Measurements from ENCODE around the gene KRCC1.
"Not testable (repeated sequence)": the region's sequence is repeated elsewhere in the genome, so short reads cannot be mapped to it uniquely, and the experiment has no call there.

Gene KRCC1

DNA sequence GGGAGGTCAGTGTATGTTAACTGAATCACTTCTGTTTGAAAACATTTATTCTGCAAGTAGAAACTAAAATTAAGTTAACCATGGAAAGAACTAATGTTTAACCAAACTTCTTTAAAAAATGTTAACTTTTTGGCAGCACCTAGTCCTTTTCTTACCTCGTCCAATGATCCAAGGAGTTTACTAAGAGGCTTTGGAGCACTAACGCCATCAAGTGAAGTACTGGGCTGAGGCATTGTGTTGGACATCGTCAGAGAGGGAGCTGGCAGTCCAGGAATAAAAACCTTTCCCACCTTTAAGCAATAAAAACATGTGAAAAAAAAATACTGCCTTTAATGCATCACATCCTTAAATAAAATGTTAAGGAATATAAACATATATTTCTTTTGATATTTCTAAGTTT lies 63.0 kb downstream of the KRCC1 start:
- H3K9ac ChIP-seq (ENCODE audit: low read length); H3K4me1 ChIP-seq (ENCODE audit: control insufficient read depth, insufficient read depth, low read length); H3K36me3 ChIP-seq (ENCODE audit: control insufficient read depth, insufficient read depth, low read length, severe bottlenecking); H3K4me3 ChIP-seq (ENCODE audit: low read length); DNase-seq (ENCODE audit: low read depth); H3K27me3 ChIP-seq (replicated peaks; ENCODE audit: control insufficient read depth, insufficient read depth, low read length); H3K9me3 ChIP-seq (ENCODE audit: control insufficient read depth, low read length): not testable (repeated sequence)

DNA sequence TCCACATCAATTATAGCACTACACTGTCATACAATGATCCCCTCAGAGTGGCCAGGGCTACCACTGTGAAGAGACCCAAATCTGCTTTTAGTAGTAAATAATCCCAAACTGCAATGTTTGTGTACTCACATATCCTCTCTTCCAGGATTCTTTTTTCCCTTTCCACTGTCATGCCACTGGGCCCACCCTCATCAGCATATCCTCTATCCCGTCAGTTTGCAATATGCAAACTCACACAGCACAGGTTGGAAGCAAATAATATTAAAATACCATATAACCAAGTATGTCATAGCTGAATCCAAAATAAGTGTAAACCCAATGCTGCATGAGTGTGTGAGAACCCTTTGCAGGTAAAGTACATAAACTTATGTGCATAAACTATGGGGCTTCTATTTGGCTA lies 68.1 kb downstream of the KRCC1 start:
- H3K36me3 ChIP-seq (ENCODE audit: control insufficient read depth, insufficient read depth, low read length, severe bottlenecking); DNase-seq (ENCODE audit: low read depth); H3K27me3 ChIP-seq (replicated peaks; ENCODE audit: control insufficient read depth, insufficient read depth, low read length); H3K9me3 ChIP-seq (ENCODE audit: control insufficient read depth, low read length); H3K9ac ChIP-seq (ENCODE audit: low read length); H3K4me1 ChIP-seq (ENCODE audit: control insufficient read depth, insufficient read depth, low read length); H3K4me3 ChIP-seq (ENCODE audit: low read length): not testable (repeated sequence)

DNA sequence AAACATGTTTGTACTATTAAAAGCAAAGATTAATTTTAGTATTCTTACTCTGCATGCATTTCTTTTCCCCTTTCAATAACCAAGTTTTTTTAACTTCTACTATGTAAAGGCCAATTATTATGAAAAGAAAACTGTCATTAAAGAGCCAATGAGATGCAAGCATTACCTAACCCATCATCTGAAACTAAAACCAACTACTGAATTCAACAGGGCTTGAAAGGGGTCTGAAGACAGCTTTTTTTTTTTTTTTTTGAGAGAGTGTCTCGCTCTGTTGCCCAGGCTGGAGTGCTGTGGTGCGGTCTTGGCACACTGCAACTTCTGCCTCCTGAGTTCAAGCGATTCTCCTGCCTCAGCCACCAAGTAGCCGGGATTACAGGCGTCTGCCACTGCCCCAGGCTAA lies 69.7 kb downstream of the KRCC1 start:
- not testable (repeated sequence) for H3K9ac ChIP-seq (ENCODE audit: low read length); H3K4me3 ChIP-seq (ENCODE audit: low read length); DNase-seq (ENCODE audit: low read depth); H3K36me3 ChIP-seq (ENCODE audit: control insufficient read depth, insufficient read depth, low read length, severe bottlenecking); H3K27me3 ChIP-seq (replicated peaks; ENCODE audit: control insufficient read depth, insufficient read depth, low read length); H3K4me1 ChIP-seq (ENCODE audit: control insufficient read depth, insufficient read depth, low read length); H3K9me3 ChIP-seq (ENCODE audit: control insufficient read depth, low read length)

DNA sequence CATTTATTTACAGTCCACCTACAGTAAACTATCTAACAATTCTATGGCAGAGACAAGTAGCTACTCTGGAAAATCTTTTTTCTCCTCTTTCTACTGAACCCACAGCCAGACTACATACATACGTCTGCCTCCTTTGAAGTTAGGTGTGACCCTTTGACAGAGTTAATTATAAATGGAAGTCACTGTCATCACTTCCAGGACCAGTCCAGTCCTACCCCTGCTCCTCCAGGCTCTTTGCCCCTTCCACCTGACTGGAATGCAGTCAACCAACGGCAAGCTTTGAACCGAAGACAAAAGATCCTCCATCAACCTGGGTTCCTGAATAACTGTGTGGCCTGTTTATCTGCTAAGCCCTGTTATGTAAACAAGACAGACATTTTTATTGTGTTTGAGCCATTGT lies 74.4 kb downstream of the KRCC1 start:
- not testable (repeated sequence) for H3K27me3 ChIP-seq (replicated peaks; ENCODE audit: control insufficient read depth, insufficient read depth, low read length); H3K9me3 ChIP-seq (ENCODE audit: control insufficient read depth, low read length); H3K9ac ChIP-seq (ENCODE audit: low read length); H3K4me3 ChIP-seq (ENCODE audit: low read length); H3K4me1 ChIP-seq (ENCODE audit: control insufficient read depth, insufficient read depth, low read length); H3K36me3 ChIP-seq (ENCODE audit: control insufficient read depth, insufficient read depth, low read length, severe bottlenecking); DNase-seq (ENCODE audit: low read depth)
